GM23248 (cell line): ENCODE results near the gene SLC39A2.

Source experiments
- EZH2 ChIP-seq: fragments of 200-600 bp; sonication (generic); IDR thresholded peaks from 2 replicates; pipeline ENCODE4 v1.6.1; 2018; ENCODE audit warnings: antibody characterized with exemption, mild to moderate bottlenecking; ENCODE audit not compliant: insufficient read depth, poor library complexity, severe bottlenecking
- EZH2phosphoT487 ChIP-seq: fragments of 200-600 bp; sonication (generic); IDR thresholded peaks from 2 replicates; pipeline ENCODE4 v1.6.1; 2018; ENCODE audit warnings: antibody characterized with exemption, moderate library complexity, mild to moderate bottlenecking, low read depth; ENCODE audit not compliant: insufficient read depth

DNA sequence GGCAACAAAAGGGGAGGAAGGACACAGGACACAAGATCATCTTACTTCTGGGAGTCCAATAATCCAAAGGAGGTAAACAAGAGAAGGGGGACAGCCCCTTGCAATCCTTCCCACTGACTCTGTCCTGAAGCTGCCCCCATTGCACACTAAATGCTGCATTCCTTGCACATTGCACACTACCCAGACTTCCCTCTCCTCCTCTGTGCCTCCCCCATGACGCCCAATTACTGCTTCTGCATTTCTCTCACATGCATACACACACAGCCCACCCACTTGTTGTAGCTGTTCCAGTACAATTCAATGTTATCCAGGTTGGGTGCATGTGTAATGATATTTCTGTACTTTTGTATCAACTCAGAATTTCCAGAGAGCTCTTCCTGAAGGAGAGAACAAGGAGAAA lies 20.3 kb downstream of the SLC39A2 start:
- TF ChIP-seq EZH2 (no peak), EZH2phosphoT487 (no peak)
